Rectal smooth muscle tissue (tissue), 1 donor: ENCODE data around the gene SNAPC5.
"Not testable (repeated sequence)": the region's sequence is repeated elsewhere in the genome, so short reads cannot be mapped to it uniquely, and the experiment has no call there.

Experiments
- H3K27ac ChIP-seq: one replicate; pipeline ENCODE4 v1.7.0; 2013; ENCODE audit warnings: low read depth, low read length, inconsistent platforms
- H3K27me3 ChIP-seq: one replicate; pipeline ENCODE4 v1.7.0; 2013; ENCODE audit warnings: low read length; ENCODE audit not compliant: control insufficient read depth, insufficient read depth
- H3K36me3 ChIP-seq: one replicate; pipeline ENCODE4 v1.7.0; 2013; ENCODE audit warnings: low read length; ENCODE audit not compliant: control insufficient read depth, insufficient read depth
- H3K4me1 ChIP-seq: one replicate; pipeline ENCODE4 v1.7.0; 2013; ENCODE audit warnings: low read length; ENCODE audit not compliant: control insufficient read depth, insufficient read depth
- H3K4me3 ChIP-seq: one replicate; pipeline ENCODE4 v1.7.0; 2013; ENCODE audit warnings: low read length
- H3K9ac ChIP-seq: one replicate; pipeline ENCODE4 v1.7.0; 2013; ENCODE audit warnings: low read length

The SNAPC5 gene

GRCh38 chr15:66503780-66504562, 6.4 kb upstream of the SNAPC5 start:
- H3K4me3 ChIP-seq = peak overlapping the region; percentile 100
- peak overlapping the region; percentile 95 for H3K9ac ChIP-seq
- peaks cover 18% of the 10 kb centered on the region for H3K36me3 ChIP-seq
- H3K27me3 ChIP-seq = no peaks in the 10 kb centered on the region
- H3K4me1 ChIP-seq = peaks cover 13% of the 10 kb centered on the region
- H3K27ac ChIP-seq = peak overlapping the region; percentile 91

- H3K4me1 ChIP-seq = peaks cover 13% of the 10 kb centered on the region
- peak overlapping the region; percentile 100 for H3K4me3 ChIP-seq
- H3K27me3 ChIP-seq, H3K27ac ChIP-seq, H3K9ac ChIP-seq: not testable (repeated sequence)
- H3K36me3 ChIP-seq = peaks cover 18% of the 10 kb centered on the region
These were observed 5.6 kb upstream of the SNAPC5 start for GRCh38 chr15:66503041-66503648.

GRCh38 chr15:66502491-66502890, 4.9 kb upstream of the SNAPC5 start:
- Histone ChIP-seq H3K36me3 (peaks cover 18% of the 10 kb centered on the region), H3K27ac (no peak overlapping the region), H3K4me3 (no peak overlapping the region)

GRCh38 chr15:66500346-66500745, 2.8 kb upstream of the SNAPC5 start:
- H3K27ac ChIP-seq, H3K27me3 ChIP-seq, H3K4me3 ChIP-seq, H3K9ac ChIP-seq: not testable (repeated sequence)
- Histone ChIP-seq H3K4me1 (peaks cover 18% of the 10 kb centered on the region), H3K36me3 (peaks cover 18% of the 10 kb centered on the region)

More at GRCh38 chr15:66502491-66502890, 4.9 kb upstream of the SNAPC5 start:
- H3K9ac ChIP-seq = no peak overlapping the region
- H3K27me3 ChIP-seq = no peaks in the 10 kb centered on the region
- H3K4me1 ChIP-seq = peaks cover 16% of the 10 kb centered on the region

GRCh38 chr15:66498501-66499386, 1.2 kb upstream of the SNAPC5 start:
- Histone ChIP-seq H3K4me3 (no peak overlapping the region), H3K9ac (no peak overlapping the region), H3K4me1 (peaks cover 15% of the 10 kb centered on the region), H3K27me3 (no peaks in the 10 kb centered on the region), H3K27ac (no peak overlapping the region), H3K36me3 (peaks cover 26% of the 10 kb centered on the region)

GRCh38 chr15:66496951-66497501, 536 bp downstream of the SNAPC5 start:
- peak overlapping the region; percentile 94 for H3K9ac ChIP-seq
- H3K27ac ChIP-seq = peak overlapping the region; percentile 88
- H3K27me3 ChIP-seq = no peaks in the 10 kb centered on the region
- H3K36me3 ChIP-seq = peaks cover 27% of the 10 kb centered on the region
- H3K4me1 ChIP-seq = peaks cover 8% of the 10 kb centered on the region
- peak overlapping the region; percentile 99 for H3K4me3 ChIP-seq

- H3K27me3 ChIP-seq = no peaks in the 10 kb centered on the region
- H3K27ac ChIP-seq = no peak overlapping the region
- no peak overlapping the region for H3K9ac ChIP-seq
- peaks cover 8% of the 10 kb centered on the region for H3K4me1 ChIP-seq
- H3K4me3 ChIP-seq = no peak overlapping the region
- peaks cover 19% of the 10 kb centered on the region for H3K36me3 ChIP-seq
These were observed 3.3 kb downstream of the SNAPC5 start for GRCh38 chr15:66494262-66494661.

- Histone ChIP-seq H3K4me3 (no peak overlapping the region), H3K36me3 (peaks cover 32% of the 10 kb centered on the region), H3K9ac (no peak overlapping the region), H3K27ac (no peak overlapping the region), H3K27me3 (no peaks in the 10 kb centered on the region), H3K4me1 (peaks cover 3% of the 10 kb centered on the region)
These were observed 5.7 kb downstream of the SNAPC5 start for GRCh38 chr15:66491846-66492245.

GRCh38 chr15:66489179-66489791, 8.3 kb downstream of the SNAPC5 start:
- Histone ChIP-seq H3K27me3 (no peaks in the 10 kb centered on the region), H3K27ac (no peak overlapping the region), H3K4me3 (no peak overlapping the region), H3K9ac (no peak overlapping the region), H3K36me3 (peaks cover 27% of the 10 kb centered on the region), H3K4me1 (no peaks in the 10 kb centered on the region)

- H3K4me1 ChIP-seq = no peaks in the 10 kb centered on the region
- no peak overlapping the region for H3K9ac ChIP-seq
- peaks cover 25% of the 10 kb centered on the region for H3K36me3 ChIP-seq
- H3K4me3 ChIP-seq = no peak overlapping the region
- no peaks in the 10 kb centered on the region for H3K27me3 ChIP-seq
- H3K27ac ChIP-seq = no peak overlapping the region
These were observed 9.0 kb downstream of the SNAPC5 start for GRCh38 chr15:66488525-66488924.

- H3K9ac ChIP-seq = no peak overlapping the region
- no peaks in the 10 kb centered on the region for H3K27me3 ChIP-seq
- no peak overlapping the region for H3K4me3 ChIP-seq
- H3K4me1 ChIP-seq = no peaks in the 10 kb centered on the region
- peaks cover 25% of the 10 kb centered on the region for H3K36me3 ChIP-seq
- no peak overlapping the region for H3K27ac ChIP-seq
These were observed 10.7 kb downstream of the SNAPC5 start for GRCh38 chr15:66486887-66487286.
